ENCODE measurements around the gene TDG.

DNA sequence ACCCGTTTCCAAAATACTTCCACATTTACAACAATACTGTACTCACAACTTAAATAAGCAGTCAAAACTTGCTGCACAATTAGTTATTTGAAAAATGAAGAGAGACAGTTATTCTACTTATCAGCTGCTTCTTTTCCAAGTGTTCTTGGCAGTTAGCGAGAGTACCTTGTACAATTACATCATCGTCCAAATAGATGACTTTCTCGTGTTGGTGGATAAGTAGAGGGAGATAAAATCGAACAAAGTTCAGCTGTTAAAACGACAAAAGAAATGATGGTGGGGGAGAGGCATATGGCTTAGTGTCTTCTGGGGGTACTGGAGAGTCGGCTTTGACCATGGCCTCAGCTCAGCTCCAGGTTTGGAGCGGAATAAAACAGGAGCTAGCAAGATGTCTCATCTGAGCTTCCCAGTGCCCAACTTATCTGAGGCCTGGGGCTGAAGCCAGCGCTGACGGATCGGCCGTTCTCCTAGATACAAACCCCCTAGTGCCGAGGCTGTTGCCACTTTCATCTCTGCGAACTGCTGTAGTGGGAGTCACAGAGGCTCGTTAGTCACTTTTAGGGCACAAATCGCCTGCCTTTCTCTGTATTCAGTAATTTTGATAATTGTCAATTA lies 31.7 kb downstream of the TDG start:
- TF ChIP-seq, protein P1, sequence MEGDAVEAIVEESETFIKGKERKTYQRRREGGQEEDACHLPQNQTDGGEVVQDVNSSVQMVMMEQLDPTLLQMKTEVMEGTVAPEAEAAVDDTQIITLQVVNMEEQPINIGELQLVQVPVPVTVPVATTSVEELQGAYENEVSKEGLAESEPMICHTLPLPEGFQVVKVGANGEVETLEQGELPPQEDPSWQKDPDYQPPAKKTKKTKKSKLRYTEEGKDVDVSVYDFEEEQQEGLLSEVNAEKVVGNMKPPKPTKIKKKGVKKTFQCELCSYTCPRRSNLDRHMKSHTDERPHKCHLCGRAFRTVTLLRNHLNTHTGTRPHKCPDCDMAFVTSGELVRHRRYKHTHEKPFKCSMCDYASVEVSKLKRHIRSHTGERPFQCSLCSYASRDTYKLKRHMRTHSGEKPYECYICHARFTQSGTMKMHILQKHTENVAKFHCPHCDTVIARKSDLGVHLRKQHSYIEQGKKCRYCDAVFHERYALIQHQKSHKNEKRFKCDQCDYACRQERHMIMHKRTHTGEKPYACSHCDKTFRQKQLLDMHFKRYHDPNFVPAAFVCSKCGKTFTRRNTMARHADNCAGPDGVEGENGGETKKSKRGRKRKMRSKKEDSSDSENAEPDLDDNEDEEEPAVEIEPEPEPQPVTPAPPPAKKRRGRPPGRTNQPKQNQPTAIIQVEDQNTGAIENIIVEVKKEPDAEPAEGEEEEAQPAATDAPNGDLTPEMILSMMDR (IDR thresholded peaks at IDR 0.05; ENCODE audit: low read length): no peak
- TF ChIP-seq EZH2 (optimal IDR thresholded peaks at IDR 0.05; ENCODE audit: low read depth, low read length): no peak
